ENCODE results near the gene CFAP45. TPM values are rescaled to one million over a fixed set of nuclear protein-coding genes. Genes with fewer than 3 reads are reported as not detected.

The CFAP45 gene, protein sequence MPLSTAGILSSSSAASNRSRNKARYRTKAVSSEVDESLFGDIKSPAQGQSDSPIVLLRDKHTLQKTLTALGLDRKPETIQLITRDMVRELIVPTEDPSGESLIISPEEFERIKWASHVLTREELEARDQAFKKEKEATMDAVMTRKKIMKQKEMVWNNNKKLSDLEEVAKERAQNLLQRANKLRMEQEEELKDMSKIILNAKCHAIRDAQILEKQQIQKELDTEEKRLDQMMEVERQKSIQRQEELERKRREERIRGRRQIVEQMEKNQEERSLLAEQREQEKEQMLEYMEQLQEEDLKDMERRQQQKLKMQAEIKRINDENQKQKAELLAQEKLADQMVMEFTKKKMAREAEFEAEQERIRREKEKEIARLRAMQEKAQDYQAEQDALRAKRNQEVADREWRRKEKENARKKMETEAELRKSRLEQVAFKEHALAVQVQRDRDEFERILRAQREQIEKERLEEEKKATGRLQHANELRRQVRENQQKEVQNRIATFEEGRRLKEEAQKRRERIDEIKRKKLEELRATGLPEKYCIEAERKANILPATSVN
- total RNA-seq (2022; extraction: Qiagen RNA extraction) = 0.41 to 0.83 TPM (median 0.59 TPM) in 5 replicates

GRCh38 chr1:159900086-159900680 is at the start of gene CFAP45:
TSS of gene CFAP45 (minus strand) at chr1:159900165. CDS start at chr1:159900098, 67 bp downstream.

GRCh38 chr1:159945483-159946241 is 45.7 kb upstream of the CFAP45 start, which contains the start of gene IGSF9:
TSS of gene IGSF9 (minus strand) at chr1:159945613. CDS start at chr1:159943454, 2,159 bp downstream.

DNA sequence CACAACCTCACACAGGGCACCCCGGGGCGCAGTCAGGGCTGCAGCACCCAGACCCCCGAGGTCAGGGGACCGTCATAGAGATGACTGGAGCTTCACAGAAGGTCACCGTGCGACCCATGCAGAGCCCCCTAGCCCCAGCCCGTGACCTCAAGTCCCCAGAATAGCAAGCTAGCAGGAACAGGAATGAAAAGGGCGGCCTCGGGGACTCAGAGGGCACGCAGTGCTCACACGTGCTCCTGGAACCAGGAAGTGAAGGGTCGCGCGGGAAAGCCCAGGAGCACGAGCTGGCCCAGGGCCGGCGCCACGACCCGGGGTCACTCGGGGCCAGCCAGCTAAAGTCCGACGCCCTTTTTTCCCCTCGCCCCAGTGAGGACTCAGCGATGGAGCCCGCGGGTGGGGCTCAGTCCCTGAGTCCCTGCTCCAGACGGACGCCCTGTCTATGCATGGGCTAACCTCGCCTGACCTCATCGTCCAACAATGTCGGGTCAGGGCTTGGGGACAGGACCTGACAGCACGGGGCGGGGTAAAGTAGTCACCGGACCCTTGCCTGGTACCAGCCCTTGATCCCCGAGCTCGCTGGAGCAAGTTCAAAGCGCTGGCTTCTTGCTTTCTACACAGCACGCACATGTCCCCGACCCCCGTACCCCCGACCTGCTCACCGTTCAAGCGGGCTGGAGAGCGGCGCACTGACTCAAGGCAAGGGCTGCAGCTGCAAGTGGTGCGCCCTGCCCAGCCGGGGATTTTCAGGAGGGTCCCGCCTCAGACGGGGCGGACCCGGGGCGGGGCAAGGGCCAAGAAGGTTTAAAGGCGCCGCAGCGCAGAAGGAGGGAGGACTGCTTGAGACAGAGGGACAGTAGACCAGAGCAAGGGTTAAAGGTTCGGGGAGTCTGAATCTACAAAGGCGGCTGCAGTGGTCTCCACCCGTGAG is 25.1 kb upstream of the CFAP45 start, which contains the start of gene TAGLN2:
TSS of gene TAGLN2 (minus strand) at position 717 of the 928 bp plus-strand sequence. CDS start 4,998 bp downstream, outside the sequence.

DNA sequence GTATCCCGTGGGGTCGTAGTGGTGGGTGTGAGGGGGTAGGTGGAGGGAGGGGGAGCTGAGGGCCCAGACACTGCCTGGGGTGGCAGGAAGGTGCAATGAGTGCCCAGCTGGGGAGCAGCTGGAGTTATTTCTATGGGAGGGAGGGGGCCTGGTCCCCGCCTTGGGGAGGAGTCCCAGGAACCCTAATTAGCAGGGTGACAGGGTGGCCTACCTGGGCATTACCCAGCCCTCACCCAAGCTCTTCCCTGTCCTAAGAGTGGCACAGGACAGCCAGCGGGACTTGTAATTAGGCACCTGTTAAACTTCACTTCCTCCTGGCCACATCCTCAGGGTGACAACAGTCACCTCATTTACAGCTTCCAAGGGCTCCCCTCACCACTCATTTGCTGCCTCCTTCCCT is 37.4 kb downstream of the CFAP45 start, which contains the start of gene VSIG8:
TSS of gene VSIG8 (minus strand) at position 101 of the 400 bp plus-strand sequence. CDS start 136 bp downstream, outside the sequence.

GRCh38 chr1:159826441-159827101 is 73.4 kb downstream of the CFAP45 start, which contains the start of gene SLAMF8:
TSS of gene SLAMF8 (plus strand) at chr1:159826873. CDS start at chr1:159826899, 26 bp downstream.

Other genes with a start within 250 kb of the CFAP45 start
- not detected in 5 replicates for gene CRP, start 185.6 kb downstream of the CFAP45 start, total RNA-seq (2022; extraction: Qiagen RNA extraction)
- gene DUSP23, start 119.2 kb downstream of the CFAP45 start, total RNA-seq (2022; extraction: Qiagen RNA extraction) = 43.4 to 79.4 TPM (median 74.8 TPM) in 5 replicates
- not detected in 5 replicates for gene FCRL6, start 97.8 kb downstream of the CFAP45 start, total RNA-seq (2022; extraction: Qiagen RNA extraction)
- 0.08 to 0.20 TPM (median 0.15 TPM) in 5 replicates for gene SLAMF8, start 73.3 kb downstream of the CFAP45 start, total RNA-seq (2022; extraction: Qiagen RNA extraction)
- 0.08 to 0.15 TPM in 2 of 5 replicates, not detected in the others for gene VSIG8, start 37.5 kb downstream of the CFAP45 start, total RNA-seq (2022; extraction: Qiagen RNA extraction)
- 973 to 1,035 TPM (median 1,022 TPM) in 5 replicates for gene TAGLN2, start 25.3 kb upstream of the CFAP45 start, total RNA-seq (2022; extraction: Qiagen RNA extraction)
- gene IGSF9, start 45.4 kb upstream of the CFAP45 start, total RNA-seq (2022; extraction: Qiagen RNA extraction) = 0.11 to 0.25 TPM (median 0.14 TPM) in 5 replicates
- gene SLAMF9, start 54.1 kb upstream of the CFAP45 start, total RNA-seq (2022; extraction: Qiagen RNA extraction) = 0.22 to 0.68 TPM (median 0.56 TPM) in 5 replicates
- gene PIGM, start 131.8 kb upstream of the CFAP45 start, total RNA-seq (2022; extraction: Qiagen RNA extraction) = 3.7 to 5.7 TPM (median 4.3 TPM) in 5 replicates
- not detected in 5 replicates for gene KCNJ10, start 170.0 kb upstream of the CFAP45 start, total RNA-seq (2022; extraction: Qiagen RNA extraction)
- not detected in 5 replicates for gene KCNJ9, start 181.4 kb upstream of the CFAP45 start, total RNA-seq (2022; extraction: Qiagen RNA extraction)
- gene IGSF8, start 198.5 kb upstream of the CFAP45 start, total RNA-seq (2022; extraction: Qiagen RNA extraction) = 7.2 to 10.3 TPM (median 8.8 TPM) in 5 replicates
- gene ATP1A2, start 215.6 kb upstream of the CFAP45 start, total RNA-seq (2022; extraction: Qiagen RNA extraction) = 0.06 to 0.20 TPM (median 0.09 TPM) in 5 replicates